Measurements from ENCODE around the gene DKK3. TPM values are rescaled to one million over a fixed set of nuclear protein-coding genes. Genes with fewer than 3 reads are reported as not detected.

Gene DKK3
- total RNA-seq, 1 donor from 2014 or later = 8.4 TPM

GRCh38 chr11:12024254-12024926 is 16.0 kb upstream of the DKK3 start:
- Mint-ChIP-seq H3K9me3 (ENCODE audit: unreplicated experiment) (peaks cover 5% of the 10 kb centered on the region), H3K27me3 (ENCODE audit: unreplicated experiment) (no peaks in the 10 kb centered on the region), H3K4me1 (ENCODE audit: unreplicated experiment) (no peaks in the 10 kb centered on the region), H3K36me3 (ENCODE audit: low read depth, unreplicated experiment) (no peaks in the 10 kb centered on the region), H3K4me3 (ENCODE audit: unreplicated experiment) (no peak overlapping the region), H3K27ac (ENCODE audit: unreplicated experiment) (no peak overlapping the region)
- TF ChIP-seq CTCF (IDR thresholded peaks at IDR 0.05; ENCODE audit: unreplicated experiment) = no peak
- DNase-seq (ENCODE audit: low spot score) = no peak

GRCh38 chr11:12023015-12023414 is 14.6 kb upstream of the DKK3 start:
- Mint-ChIP-seq H3K36me3 (ENCODE audit: low read depth, unreplicated experiment) (no peaks in the 10 kb centered on the region), H3K4me3 (ENCODE audit: unreplicated experiment) (no peak overlapping the region), H3K27ac (ENCODE audit: unreplicated experiment) (no peak overlapping the region), H3K9me3 (ENCODE audit: unreplicated experiment) (peaks cover 5% of the 10 kb centered on the region), H3K4me1 (ENCODE audit: unreplicated experiment) (no peaks in the 10 kb centered on the region), H3K27me3 (ENCODE audit: unreplicated experiment) (no peaks in the 10 kb centered on the region)
- no peak for TF ChIP-seq CTCF (IDR thresholded peaks at IDR 0.05; ENCODE audit: unreplicated experiment)
- no peak for DNase-seq (ENCODE audit: low spot score)

- H3K27me3 Mint-ChIP-seq (ENCODE audit: unreplicated experiment) = no peaks in the 10 kb centered on the region
- TF ChIP-seq CTCF (IDR thresholded peaks at IDR 0.05; ENCODE audit: unreplicated experiment) = no peak
- H3K27ac Mint-ChIP-seq (ENCODE audit: unreplicated experiment) = no peak overlapping the region
- DNase-seq (ENCODE audit: low spot score) = no peak
- H3K4me1 Mint-ChIP-seq (ENCODE audit: unreplicated experiment) = no peaks in the 10 kb centered on the region
- H3K36me3 Mint-ChIP-seq (ENCODE audit: low read depth, unreplicated experiment) = no peaks in the 10 kb centered on the region
- H3K9me3 Mint-ChIP-seq (ENCODE audit: unreplicated experiment) = peaks cover 5% of the 10 kb centered on the region
- H3K4me3 Mint-ChIP-seq (ENCODE audit: unreplicated experiment) = no peak overlapping the region
Observed at GRCh38 chr11:12020546-12020945, 12.1 kb upstream of the DKK3 start.

GRCh38 chr11:12019866-12020416 is 11.5 kb upstream of the DKK3 start:
- H3K4me1 Mint-ChIP-seq (ENCODE audit: unreplicated experiment) = no peaks in the 10 kb centered on the region
- TF ChIP-seq CTCF (IDR thresholded peaks at IDR 0.05; ENCODE audit: unreplicated experiment) = no peak
- DNase-seq (ENCODE audit: low spot score) = no peak
- no peak overlapping the region for H3K4me3 Mint-ChIP-seq (ENCODE audit: unreplicated experiment)
- H3K36me3 Mint-ChIP-seq (ENCODE audit: low read depth, unreplicated experiment) = no peaks in the 10 kb centered on the region
- no peak overlapping the region for H3K27ac Mint-ChIP-seq (ENCODE audit: unreplicated experiment)
- no peaks in the 10 kb centered on the region for H3K27me3 Mint-ChIP-seq (ENCODE audit: unreplicated experiment)
- H3K9me3 Mint-ChIP-seq (ENCODE audit: unreplicated experiment) = peaks cover 5% of the 10 kb centered on the region

- Mint-ChIP-seq H3K9me3 (ENCODE audit: unreplicated experiment) (peaks cover 5% of the 10 kb centered on the region), H3K27me3 (ENCODE audit: unreplicated experiment) (no peaks in the 10 kb centered on the region), H3K4me3 (ENCODE audit: unreplicated experiment) (no peak overlapping the region), H3K27ac (ENCODE audit: unreplicated experiment) (no peak overlapping the region), H3K36me3 (ENCODE audit: low read depth, unreplicated experiment) (no peaks in the 10 kb centered on the region), H3K4me1 (ENCODE audit: unreplicated experiment) (no peaks in the 10 kb centered on the region)
- no peak for DNase-seq (ENCODE audit: low spot score)
- no peak for TF ChIP-seq CTCF (IDR thresholded peaks at IDR 0.05; ENCODE audit: unreplicated experiment)
Observed at GRCh38 chr11:12019337-12019736, 10.9 kb upstream of the DKK3 start.

Data from endothelial cell (in vitro differentiated cells).